ENCODE data around the gene ERRFI1. TPM values are rescaled to one million over a fixed set of nuclear protein-coding genes. Genes with fewer than 3 reads are reported as not detected.

Gene ERRFI1
- total RNA-seq, 5 donors from 2014 or later (not counting 1 experiment from before 2014, with no cell fraction given), result 1.5 to 3.8 (median 2.2) TPM

- no peaks in the 10 kb centered on the region for H3K4me1 ChIP-seq (ENCODE audit: control insufficient read depth in 1 of 2, extremely low read depth in 1 of 2, insufficient read depth in 2 of 2, low read length in 2 of 2)
- H3K4me3 ChIP-seq (ENCODE audit: control insufficient read depth in 1 of 2, extremely low read depth in 1 of 2, low read length in 1 of 2), result no peak overlapping the region
- H3K9me3 ChIP-seq, result no peaks in the 10 kb centered on the region
- ChIA-PET POLR2A (no interaction called here), CTCF (interaction anchor here (0.6 to 1.5 kb wide), 3 partner anchors 9 to 273 kb away, joined by 3 to 4 read pairs (median 3); no protein-coding TSS in a partner anchor)
- DNase-seq (no peak), ATAC-seq (replicated peaks in 1 of 4) (no peak)
- Mint-ChIP-seq H3K9me3 (no peaks in the 10 kb centered on the region), H3K36me3 (no peaks in the 10 kb centered on the region), H3K4me3 (no peak overlapping the region), H3K27ac (no peak overlapping the region), H3K4me1 (no peaks in the 10 kb centered on the region), H3K27me3 (peaks cover 2 to 4% of the 10 kb centered on the region in 2 donors)
- H3K27ac ChIP-seq (ENCODE audit: low read length), result no peak overlapping the region
- H3K27me3 ChIP-seq (replicated peaks in 1 of 2; ENCODE audit: control insufficient read depth in 2 of 2, extremely low read depth in 1 of 2, insufficient read depth in 2 of 2, low read length in 1 of 2), result peaks cover 0 to 4% of the 10 kb centered on the region in 2 experiments
- H3K36me3 ChIP-seq (ENCODE audit: control insufficient read depth in 2 of 2, extremely low read depth in 1 of 2, insufficient read depth in 1 of 2, low read length in 1 of 2), result no peaks in the 10 kb centered on the region
- WGBS (ENCODE audit: insufficient coverage), result 92% methylated on average over 4 of the region's 6 CpGs
Measured at GRCh38 chr1:8033322-8033721, 7.2 kb upstream of the ERRFI1 start.

GRCh38 chr1:8032366-8032910, 6.3 kb upstream of the ERRFI1 start:
- DNase-seq (no peak), ATAC-seq (replicated peaks in 1 of 4) (no peak)
- Mint-ChIP-seq H3K27ac (no peak overlapping the region), H3K27me3 (peaks cover 2 to 4% of the 10 kb centered on the region in 2 donors), H3K4me1 (no peaks in the 10 kb centered on the region), H3K36me3 (no peaks in the 10 kb centered on the region), H3K9me3 (no peaks in the 10 kb centered on the region), H3K4me3 (no peak overlapping the region)
- no peak overlapping the region for H3K27ac ChIP-seq (ENCODE audit: low read length)
- H3K4me1 ChIP-seq (ENCODE audit: control insufficient read depth in 1 of 2, extremely low read depth in 1 of 2, insufficient read depth in 2 of 2, low read length in 2 of 2), result no peaks in the 10 kb centered on the region
- peaks cover 0 to 4% of the 10 kb centered on the region in 2 experiments for H3K27me3 ChIP-seq (replicated peaks in 1 of 2; ENCODE audit: control insufficient read depth in 2 of 2, extremely low read depth in 1 of 2, insufficient read depth in 2 of 2, low read length in 1 of 2)
- WGBS (ENCODE audit: insufficient coverage), result no CpG with 5 or more reads among the region's 3 CpGs
- no peak overlapping the region for H3K4me3 ChIP-seq (ENCODE audit: control insufficient read depth in 1 of 2, extremely low read depth in 1 of 2, low read length in 1 of 2)
- H3K9me3 ChIP-seq, result no peaks in the 10 kb centered on the region
- ChIA-PET POLR2A (no interaction called here), CTCF (interaction anchor here (0.6 to 2.4 kb wide), 7 partner anchors 9 to 282 kb away, joined by 3 to 14 read pairs (median 5); no protein-coding TSS in a partner anchor)
- no peaks in the 10 kb centered on the region for H3K36me3 ChIP-seq (ENCODE audit: control insufficient read depth in 2 of 2, extremely low read depth in 1 of 2, insufficient read depth in 1 of 2, low read length in 1 of 2)

GRCh38 chr1:8031176-8031785, 5.2 kb upstream of the ERRFI1 start:
- Histone ChIP-seq H3K4me3 (ENCODE audit: control insufficient read depth in 1 of 2, extremely low read depth in 1 of 2, low read length in 1 of 2) (no peak overlapping the region), H3K9me3 (no peaks in the 10 kb centered on the region), H3K27ac (ENCODE audit: low read length) (no peak overlapping the region), H3K4me1 (ENCODE audit: control insufficient read depth in 1 of 2, extremely low read depth in 1 of 2, insufficient read depth in 2 of 2, low read length in 2 of 2) (peaks cover 4 to 6% of the 10 kb centered on the region in 2 experiments), H3K36me3 (ENCODE audit: control insufficient read depth in 2 of 2, extremely low read depth in 1 of 2, insufficient read depth in 1 of 2, low read length in 1 of 2) (no peaks in the 10 kb centered on the region), H3K27me3 (replicated peaks in 1 of 2; ENCODE audit: control insufficient read depth in 2 of 2, extremely low read depth in 1 of 2, insufficient read depth in 2 of 2, low read length in 1 of 2) (peaks cover 2 to 12% of the 10 kb centered on the region in 2 experiments)
- H3K9me3 Mint-ChIP-seq, result no peaks in the 10 kb centered on the region
- H3K4me3 Mint-ChIP-seq, result no peak overlapping the region
- ChIA-PET POLR2A (no interaction called here), CTCF (interaction anchor here (0.5 to 2.4 kb wide), 12 partner anchors 12 to 817 kb away, joined by 3 to 14 read pairs (median 5); no protein-coding TSS in a partner anchor)
- ATAC-seq (replicated peaks in 1 of 4) (no peak), DNase-seq (peak in 13 of 35 experiments; percentile 6 to 62 (median 16))
- peaks cover 4% of the 10 kb centered on the region in 2 donors for H3K27me3 Mint-ChIP-seq
- H3K27ac Mint-ChIP-seq, result no peak overlapping the region
- 95% methylated on average over 5 of the region's 9 CpGs for WGBS (ENCODE audit: insufficient coverage)
- no peaks in the 10 kb centered on the region for H3K36me3 Mint-ChIP-seq
- H3K4me1 Mint-ChIP-seq, result peaks cover 5 to 7% (median 5%) of the 10 kb centered on the region in 3 donors

GRCh38 chr1:8028571-8028910, 2.4 kb upstream of the ERRFI1 start:
- CTCF ChIA-PET, result interaction anchor here in 1 of 2 donors (0.6 to 0.7 kb wide), 2 partner anchors 102 to 271 kb away, joined by 3 to 7 read pairs; no protein-coding TSS in a partner anchor

GRCh38 chr1:8027748-8028570, 1.9 kb upstream of the ERRFI1 start:
- no peaks in the 10 kb centered on the region for H3K36me3 ChIP-seq (ENCODE audit: control insufficient read depth in 2 of 2, extremely low read depth in 1 of 2, insufficient read depth in 1 of 2, low read length in 1 of 2)
- H3K4me3 Mint-ChIP-seq, result peak overlapping the region in 1 of 3 donors; percentile 78
- ATAC-seq (replicated peaks in 1 of 4), result no peak
- DNase-seq, result no peak
- no peaks in the 10 kb centered on the region for H3K9me3 Mint-ChIP-seq
- H3K36me3 Mint-ChIP-seq, result no peaks in the 10 kb centered on the region
- POLR2A ChIA-PET, result no interaction called here
- H3K4me1 Mint-ChIP-seq, result peaks cover 10 to 14% (median 11%) of the 10 kb centered on the region in 3 donors
- 100% methylated on average over 1 of the region's 8 CpGs for WGBS (ENCODE audit: insufficient coverage)
- H3K27ac Mint-ChIP-seq, result no peak overlapping the region
- peaks cover 13 to 15% of the 10 kb centered on the region in 2 donors for H3K27me3 Mint-ChIP-seq
- H3K27ac ChIP-seq (ENCODE audit: low read length), result no peak overlapping the region
- H3K4me3 ChIP-seq (ENCODE audit: control insufficient read depth in 1 of 2, extremely low read depth in 1 of 2, low read length in 1 of 2), result no peak overlapping the region
- CTCF ChIA-PET, result interaction anchor here in 1 of 2 donors (0.6 kb wide), 1 partner anchor 103 kb away, joined by 7 read pairs; no protein-coding TSS in a partner anchor
- H3K27me3 ChIP-seq (replicated peaks in 1 of 2; ENCODE audit: control insufficient read depth in 2 of 2, extremely low read depth in 1 of 2, insufficient read depth in 2 of 2, low read length in 1 of 2), result peaks cover 14 to 17% of the 10 kb centered on the region in 2 experiments
- H3K9me3 ChIP-seq, result no peaks in the 10 kb centered on the region
- peaks cover 7 to 12% of the 10 kb centered on the region in 2 experiments for H3K4me1 ChIP-seq (ENCODE audit: control insufficient read depth in 1 of 2, extremely low read depth in 1 of 2, insufficient read depth in 2 of 2, low read length in 2 of 2)

More at GRCh38 chr1:8028571-8028910, 2.4 kb upstream of the ERRFI1 start:
- Histone ChIP-seq H3K4me3 (ENCODE audit: control insufficient read depth in 1 of 2, extremely low read depth in 1 of 2, low read length in 1 of 2) (no peak overlapping the region), H3K4me1 (ENCODE audit: control insufficient read depth in 1 of 2, extremely low read depth in 1 of 2, insufficient read depth in 2 of 2, low read length in 2 of 2) (peaks cover 7 to 12% of the 10 kb centered on the region in 2 experiments), H3K27me3 (replicated peaks in 1 of 2; ENCODE audit: control insufficient read depth in 2 of 2, extremely low read depth in 1 of 2, insufficient read depth in 2 of 2, low read length in 1 of 2) (peaks cover 14 to 17% of the 10 kb centered on the region in 2 experiments), H3K27ac (ENCODE audit: low read length) (no peak overlapping the region), H3K36me3 (ENCODE audit: control insufficient read depth in 2 of 2, extremely low read depth in 1 of 2, insufficient read depth in 1 of 2, low read length in 1 of 2) (no peaks in the 10 kb centered on the region), H3K9me3 (no peaks in the 10 kb centered on the region)
- Mint-ChIP-seq H3K4me3 (no peak overlapping the region), H3K36me3 (no peaks in the 10 kb centered on the region), H3K9me3 (no peaks in the 10 kb centered on the region), H3K27ac (no peak overlapping the region), H3K27me3 (peaks cover 11 to 15% of the 10 kb centered on the region in 2 donors), H3K4me1 (peaks cover 10 to 14% (median 11%) of the 10 kb centered on the region in 3 donors)
- WGBS (ENCODE audit: insufficient coverage), result no CpG with 5 or more reads among the region's 1 CpG
- POLR2A ChIA-PET, result no interaction called here
- DNase-seq, result no peak
- no peak for ATAC-seq (replicated peaks in 1 of 4)
